Measurements from ENCODE around the gene ZMIZ1.
A peak's percentile ranks its signal among the peaks of the same experiment; 100 is the strongest.

ZMIZ1 gene

GRCh38 chr10:79342811-79343561 is 274.2 kb downstream of the ZMIZ1 start:
- DNase-seq (ENCODE audit: low read depth), result no peak

DNA sequence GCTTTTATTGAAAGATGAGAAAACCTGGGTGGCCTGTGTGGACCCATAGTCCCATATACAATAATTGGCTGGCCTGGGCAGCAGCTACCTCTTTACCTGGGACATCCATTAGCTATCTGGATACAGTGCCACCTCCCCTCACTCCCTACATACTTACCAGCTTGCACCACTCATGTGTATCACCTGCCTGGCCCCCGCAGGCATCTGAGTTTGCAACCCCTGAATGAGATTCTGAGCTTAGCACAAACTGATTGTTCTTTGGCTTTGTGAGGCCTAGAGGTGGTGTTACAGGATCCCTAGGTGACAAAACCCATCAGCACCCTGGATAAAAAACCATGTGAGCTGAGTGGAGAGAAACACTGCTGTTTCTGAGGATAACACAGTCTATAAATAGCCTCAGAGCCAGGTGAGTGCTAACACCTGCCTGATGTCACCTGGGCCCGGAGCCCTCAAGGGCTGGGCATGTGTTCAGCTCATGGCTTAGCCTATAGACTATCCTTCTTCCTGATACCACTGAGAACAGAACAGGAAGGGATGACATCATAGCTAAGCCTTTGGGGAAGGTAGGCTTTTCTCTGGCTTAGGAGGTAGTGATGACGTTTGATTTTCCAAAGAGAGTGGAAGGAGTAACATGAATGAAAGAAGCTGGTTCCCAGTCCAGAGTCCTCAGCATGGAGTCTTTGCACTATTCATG is 275.9 kb downstream of the ZMIZ1 start:
- no peak for DNase-seq (ENCODE audit: low read depth)

DNA sequence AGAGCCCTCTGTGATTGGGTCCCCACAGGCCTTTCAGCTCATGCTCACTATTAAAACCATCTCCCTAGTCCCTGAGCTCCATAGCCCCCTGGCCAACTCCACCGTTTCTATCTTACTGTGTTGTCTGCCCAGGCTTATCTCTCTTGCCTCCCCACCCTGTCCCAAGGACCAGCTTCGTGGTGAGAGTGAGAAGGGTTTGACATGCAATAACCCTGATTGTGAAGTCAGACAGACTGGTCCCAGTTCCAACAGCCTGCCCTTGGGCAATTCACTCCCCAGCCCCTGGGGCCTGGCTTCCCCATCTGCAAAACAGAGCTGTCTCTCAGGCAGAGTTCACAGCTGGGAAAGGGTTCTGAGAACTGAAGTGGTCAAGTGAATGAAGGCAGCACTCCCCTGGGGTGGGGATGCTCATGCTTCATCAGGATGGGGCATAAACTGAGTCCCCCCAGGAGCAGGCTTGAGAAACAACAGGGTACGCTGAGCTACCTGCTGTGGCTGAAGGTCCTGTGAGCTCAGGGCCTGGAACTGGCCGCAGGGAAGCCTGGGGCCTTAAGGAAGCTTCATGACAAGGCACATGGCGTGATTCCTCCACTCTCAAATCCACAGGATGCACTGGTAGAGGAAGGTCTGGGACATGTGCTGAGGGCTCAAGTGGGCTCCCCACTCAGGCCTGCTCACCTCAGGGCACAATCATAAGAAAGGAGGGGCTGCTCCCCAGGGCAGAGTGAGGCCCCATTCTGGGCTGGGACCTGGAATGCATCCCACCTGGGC is 276.7 kb downstream of the ZMIZ1 start:
- no peak for DNase-seq (ENCODE audit: low read depth)

- DNase-seq (ENCODE audit: low read depth), result no peak
Measured at GRCh38 chr10:79346012-79346340, 277.2 kb downstream of the ZMIZ1 start.

DNA sequence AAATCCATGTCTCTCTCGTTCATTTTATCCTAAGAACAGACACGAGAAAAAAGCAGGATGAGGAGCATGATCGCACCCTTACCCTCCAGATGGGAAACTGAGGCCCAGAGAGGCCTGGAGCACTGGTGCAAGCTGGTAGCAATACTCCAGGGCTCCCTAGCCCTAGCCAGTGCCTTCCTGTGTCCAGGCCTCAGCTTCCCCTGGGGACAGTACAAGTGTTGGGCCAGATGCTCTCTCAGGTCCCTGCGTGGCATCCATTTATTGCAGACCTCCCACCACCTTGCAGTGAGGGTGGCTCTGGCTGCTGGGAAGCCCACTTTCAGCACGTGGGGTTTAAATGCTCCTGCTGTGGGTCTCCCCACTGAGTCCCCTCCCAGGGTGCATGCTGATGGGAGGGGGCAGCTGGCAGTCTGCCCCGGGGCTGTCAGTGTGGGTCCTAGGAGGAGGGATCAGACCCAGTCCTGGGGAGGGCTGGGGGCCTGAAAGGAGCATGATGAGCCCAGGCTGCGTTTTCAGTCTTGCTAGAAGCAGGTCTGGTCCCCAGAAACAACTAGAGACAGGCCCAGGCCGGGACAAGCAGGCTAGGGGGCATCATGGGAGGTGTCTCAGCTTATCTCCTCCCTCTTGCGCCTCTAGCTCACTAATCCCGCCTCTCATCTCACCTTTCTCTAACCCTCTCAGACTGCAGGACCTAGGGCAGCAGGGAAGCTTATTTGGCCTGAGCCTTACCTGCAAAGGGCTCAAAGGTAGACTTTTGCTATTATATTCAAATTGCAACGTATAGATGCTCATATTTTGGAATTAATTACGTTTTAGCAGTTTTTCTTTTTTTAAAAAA is 277.8 kb downstream of the ZMIZ1 start:
- no peak for DNase-seq (ENCODE audit: low read depth)

- peak; percentile 88 for DNase-seq (ENCODE audit: low read depth)
Measured at GRCh38 chr10:79347226-79347893, 278.6 kb downstream of the ZMIZ1 start, which contains the start of gene PPIF. PPIF (plus strand) TSS chr10:79347469; CDS start chr10:79347549, 80 bp downstream.

GRCh38 chr10:79347894-79348639 is 279.3 kb downstream of the ZMIZ1 start:
- DNase-seq (ENCODE audit: low read depth), result peak; percentile 47

GRCh38 chr10:79348640-79348988 is 279.8 kb downstream of the ZMIZ1 start:
- DNase-seq (ENCODE audit: low read depth), result no peak

DNA sequence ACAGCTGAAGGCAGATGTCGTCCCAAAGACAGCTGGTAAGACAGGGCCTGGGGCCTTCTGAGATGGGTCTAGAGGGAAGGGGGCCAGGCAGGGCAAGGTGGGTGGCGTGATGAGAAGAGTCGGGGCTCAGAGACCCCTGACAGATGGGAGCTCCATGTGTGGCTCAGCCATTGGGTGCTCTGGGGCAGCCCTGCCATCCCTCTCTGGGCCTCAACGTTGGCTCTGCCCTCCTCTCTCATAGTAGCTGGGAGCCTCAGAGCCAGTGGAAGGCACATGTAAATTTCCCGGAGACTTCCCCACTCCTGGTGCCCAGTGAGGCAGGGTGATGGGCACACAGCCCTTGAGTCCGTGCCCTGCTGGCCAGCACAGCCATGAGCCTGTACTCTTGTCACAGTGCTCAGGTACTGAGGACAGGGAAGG is 280.3 kb downstream of the ZMIZ1 start:
- no peak for DNase-seq (ENCODE audit: low read depth)

DNA sequence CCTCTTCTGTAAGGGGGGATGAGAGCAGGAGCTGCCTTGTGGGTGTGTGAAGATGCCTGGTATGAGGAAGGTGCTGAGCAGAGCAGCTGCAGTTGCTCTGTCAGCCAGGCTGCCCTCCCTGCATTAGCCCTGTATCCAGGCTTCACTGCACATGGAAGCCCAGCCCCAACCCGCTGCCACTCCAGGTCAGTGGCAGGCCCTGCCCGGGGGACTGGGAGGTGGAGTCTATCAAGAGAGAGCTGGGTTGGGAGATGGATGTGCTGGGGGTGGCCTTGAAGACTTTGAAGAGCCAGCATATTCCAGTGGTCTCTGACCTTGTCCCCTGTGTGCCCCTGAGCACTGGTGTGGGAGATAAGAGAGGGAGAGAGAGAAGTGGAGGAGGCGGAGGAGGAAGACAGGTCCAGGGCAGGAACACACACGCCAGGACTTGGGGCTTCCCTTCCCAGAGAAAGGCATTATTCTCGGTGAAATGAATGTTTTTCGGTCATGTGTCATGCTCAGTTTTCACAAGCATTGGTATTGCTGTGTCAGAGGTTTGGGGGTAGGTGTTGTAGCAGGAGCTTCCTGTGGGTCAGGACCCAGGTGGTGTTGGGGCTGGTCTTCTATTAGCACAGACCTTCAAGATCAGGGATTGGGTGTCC is 281.1 kb downstream of the ZMIZ1 start:
- DNase-seq (ENCODE audit: low read depth), result no peak

DNA sequence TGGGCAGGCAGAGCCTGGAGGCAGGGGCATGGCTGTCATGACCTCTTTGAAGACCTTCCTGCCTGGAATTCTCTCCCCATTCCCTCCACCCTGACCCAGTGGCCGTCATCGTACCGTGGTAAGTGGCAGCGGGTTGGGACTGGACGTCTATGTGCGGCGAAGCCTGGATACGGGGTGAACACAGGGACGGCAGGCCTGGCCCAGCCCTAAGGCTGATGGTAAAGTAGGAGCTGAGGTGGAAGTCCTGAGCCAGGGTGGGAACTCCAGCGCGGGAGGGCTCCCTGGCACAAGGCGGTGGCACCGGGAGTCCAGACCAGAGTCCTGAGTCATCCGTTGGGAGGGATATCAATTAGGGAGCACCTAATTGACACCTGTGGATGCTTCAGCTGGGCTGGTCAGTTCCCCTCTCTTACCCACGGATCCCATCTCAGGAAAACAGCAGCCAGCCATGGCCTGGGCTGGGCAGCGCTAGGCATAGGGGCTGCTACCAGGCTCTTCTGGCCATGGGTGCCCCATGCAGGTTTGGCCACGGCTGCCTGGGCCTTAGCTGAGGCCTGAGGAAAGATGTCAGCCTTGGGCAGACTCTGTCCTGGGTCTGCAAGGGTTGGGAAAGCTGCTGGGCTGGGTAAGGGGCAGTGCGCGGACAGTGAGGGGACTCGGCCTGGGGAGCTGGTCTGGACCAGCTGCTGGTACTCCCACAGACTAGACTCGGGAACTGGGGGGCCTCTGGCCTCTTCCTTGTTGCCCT is 281.8 kb downstream of the ZMIZ1 start:
- no peak for DNase-seq (ENCODE audit: low read depth)

DNA sequence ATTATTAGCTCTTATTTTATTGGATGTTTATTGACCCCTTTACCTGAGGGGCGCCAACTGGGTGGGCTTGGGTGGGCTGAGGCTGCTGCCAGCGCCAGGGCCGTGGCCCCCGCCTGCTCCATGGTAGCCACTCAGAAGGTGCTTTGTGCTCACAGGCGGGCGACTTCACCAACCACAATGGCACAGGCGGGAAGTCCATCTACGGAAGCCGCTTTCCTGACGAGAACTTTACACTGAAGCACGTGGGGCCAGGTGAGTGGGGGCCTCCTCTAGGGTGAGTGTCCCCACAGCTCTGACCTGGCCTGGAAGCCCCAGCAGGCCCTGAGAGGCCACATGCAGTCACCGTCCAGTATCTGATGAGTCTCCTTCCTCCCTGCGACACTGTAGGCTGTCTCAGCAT is 282.6 kb downstream of the ZMIZ1 start:
- DNase-seq (ENCODE audit: low read depth), result no peak

GRCh38 chr10:79352035-79352877 is 283.5 kb downstream of the ZMIZ1 start:
- no peak for DNase-seq (ENCODE audit: low read depth)

DNA sequence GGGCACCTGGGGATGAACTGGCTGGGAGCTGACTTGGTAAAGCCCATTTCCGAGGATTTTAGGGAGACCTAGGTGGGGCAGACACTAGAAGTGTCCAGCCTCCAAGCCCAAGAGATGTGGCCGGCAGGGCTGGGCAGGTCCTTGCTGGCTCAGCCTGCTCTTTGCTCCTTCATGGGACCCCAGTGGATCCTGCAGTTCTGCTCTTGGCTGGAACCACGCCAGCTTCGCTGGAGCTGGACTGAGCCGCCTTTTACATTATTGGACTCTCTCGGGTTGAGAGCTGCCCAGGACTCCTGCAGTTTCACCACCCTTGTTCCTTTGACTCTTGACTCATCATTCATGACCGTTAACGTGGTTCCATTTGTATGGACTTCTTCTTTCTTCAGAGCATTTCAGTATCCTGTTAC is 284.2 kb downstream of the ZMIZ1 start:
- no peak for DNase-seq (ENCODE audit: low read depth)

- no peak for DNase-seq (ENCODE audit: low read depth)
Measured at GRCh38 chr10:79353726-79354125, 285.0 kb downstream of the ZMIZ1 start.

DNA sequence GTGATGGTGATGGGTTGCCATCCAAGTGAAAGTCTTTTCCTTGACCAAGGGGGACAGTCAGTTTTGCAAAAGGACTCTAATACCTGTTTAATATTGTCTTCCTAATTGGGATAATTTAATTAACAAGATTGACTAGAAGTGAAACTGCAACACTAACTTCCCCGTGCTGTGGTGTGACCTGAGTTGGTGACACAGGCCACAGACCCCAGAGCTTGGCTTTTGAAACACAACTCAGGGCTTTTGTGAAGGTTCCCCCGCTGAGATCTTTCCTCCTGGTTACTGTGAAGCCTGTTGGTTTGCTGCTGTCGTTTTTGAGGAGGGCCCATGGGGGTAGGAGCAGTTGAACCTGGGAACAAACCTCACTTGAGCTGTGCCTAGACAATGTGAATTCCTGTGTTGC is 285.4 kb downstream of the ZMIZ1 start:
- no peak for DNase-seq (ENCODE audit: low read depth)

- no peak for DNase-seq (ENCODE audit: low read depth)
Measured at GRCh38 chr10:79354615-79355014, 285.8 kb downstream of the ZMIZ1 start.

- no peak for DNase-seq (ENCODE audit: low read depth)
Measured at GRCh38 chr10:79355420-79356017, 286.8 kb downstream of the ZMIZ1 start.
